Gastrocnemius medialis (tissue), 4 donors: ENCODE data around the gene KRT83. TPM values are rescaled to one million over a fixed set of nuclear protein-coding genes. Genes with fewer than 3 reads are reported as not detected.

Source experiments
- ATAC-seq, 2 donors: fragments of 150-250 bp; one replicate each; pipeline ENCODE4 v1.9.1; 2016
- DNase-seq, 2 donors: peaks; one replicate each; pipeline ENCODE4 v3.0.0-alpha.2; 2019
- H3K27ac ChIP-seq, 4 donors: fragments of 200-600 bp; sonication (generic); 1 replicate in 1 of 4; 2 replicates in 3 of 4; pipeline ENCODE4 v1.5.1; 2016 to 2018; ENCODE audit warnings: mild to moderate bottlenecking in 2 of 4, moderate library complexity in 1 of 4
- H3K27me3 ChIP-seq, 3 donors: fragments of 200-600 bp; sonication (generic) in 2 of 3; 1 replicate in 1 of 3; 2 replicates in 2 of 3; pipeline versions ENCODE4 v1.5.1 to v1.6.0; 2016 to 2019; ENCODE audit warnings: mild to moderate bottlenecking in 1 of 3, moderate library complexity in 1 of 3
- H3K36me3 ChIP-seq, 2 donors: fragments of 200-600 bp; sonication (generic) in 1 of 2; one replicate each; pipeline ENCODE4 v1.5.1; 2017 to 2018
- H3K4me1 ChIP-seq, 2 donors: fragments of 200-600 bp; sonication (generic) in 1 of 2; one replicate each; pipeline ENCODE4 v1.5.1; 2016 to 2017; ENCODE audit warnings: mild to moderate bottlenecking in 2 of 2
- H3K4me3 ChIP-seq, 4 donors: fragments of 200-600 bp; sonication (generic) in 3 of 4; 1 replicate in 1 of 4; 2 replicates in 3 of 4; pipeline ENCODE4 v1.5.1; 2016 to 2019; ENCODE audit warnings: mild to moderate bottlenecking in 2 of 4
- H3K9me3 ChIP-seq, 3 donors: fragments of 200-600 bp; sonication (generic) in 2 of 3; 1 replicate in 1 of 3; 2 replicates in 2 of 3; pipeline ENCODE4 v1.5.1; 2016 to 2019
- POLR2A ChIP-seq, 2 donors: fragments of 450-650 bp; IDR thresholded peaks; one replicate each; pipeline ENCODE4 v1.6.1; 2017; ENCODE audit warnings: antibody characterized with exemption in 2 of 2, mild to moderate bottlenecking in 2 of 2, moderate library complexity in 2 of 2
- in situ Hi-C, 4 donors: fragments of 200-750 bp; cut with MboI; loops; one replicate each; pipeline versions ENCODE4 v1.15.0 to v1.8.0; 2017; ENCODE audit warnings: low sequenced_read_pairs in 4 of 4
- intact Hi-C: fragments of 100-400 bp; cut with DNase I; formaldehyde crosslinking; loops from one replicate; pipeline ENCODE4 v1.15.1; 2023; ENCODE audit warnings: low total_unique reads
- total RNA-seq, 4 donors: library from RNA; depleted of rRNA; stranded (reverse); fragments of >200 nt; gene quantifications; one replicate each; pipeline versions ENCODE4 v1.1.0 to v1.2.3, GENCODE V29; 2016
- TF ChIP-seq, protein P1 (sequence below), 5 experiments: fragments of 450-650 bp in 3 of 5; fragments of 200-600 bp in 2 of 5; sonication (generic) in 2 of 5; IDR thresholded peaks in 4 of 5; conservative IDR thresholded peaks in 1 of 5; 1 replicate in 4 of 5; 2 replicates in 1 of 5; pipeline ENCODE4 v1.5.1; 2016 to 2019; ENCODE audit warnings: antibody characterized with exemption in 5 of 5, mild to moderate bottlenecking in 3 of 5, moderate library complexity in 3 of 5

Gene KRT83
- total RNA-seq, 4 donors from 2014 or later: 0.13 TPM; not detected in 3

GRCh38 chr12:52285851-52286530, 35.2 kb downstream of the KRT83 start:
- DNase-seq (no peak), ATAC-seq (no peak)
- Histone ChIP-seq H3K9me3 (no peaks in the 10 kb centered on the region), H3K27me3 (no peaks in the 10 kb centered on the region), H3K36me3 (no peaks in the 10 kb centered on the region), H3K27ac (no peak overlapping the region), H3K4me1 (peaks cover 2 to 5% of the 10 kb centered on the region in 2 donors), H3K4me3 (no peak overlapping the region)
- in situ Hi-C loops (no loop called here), intact Hi-C loops (no loop called here)
- TF ChIP-seq POLR2A (IDR thresholded peaks at IDR 0.05): no peak
- TF ChIP-seq, protein P1, sequence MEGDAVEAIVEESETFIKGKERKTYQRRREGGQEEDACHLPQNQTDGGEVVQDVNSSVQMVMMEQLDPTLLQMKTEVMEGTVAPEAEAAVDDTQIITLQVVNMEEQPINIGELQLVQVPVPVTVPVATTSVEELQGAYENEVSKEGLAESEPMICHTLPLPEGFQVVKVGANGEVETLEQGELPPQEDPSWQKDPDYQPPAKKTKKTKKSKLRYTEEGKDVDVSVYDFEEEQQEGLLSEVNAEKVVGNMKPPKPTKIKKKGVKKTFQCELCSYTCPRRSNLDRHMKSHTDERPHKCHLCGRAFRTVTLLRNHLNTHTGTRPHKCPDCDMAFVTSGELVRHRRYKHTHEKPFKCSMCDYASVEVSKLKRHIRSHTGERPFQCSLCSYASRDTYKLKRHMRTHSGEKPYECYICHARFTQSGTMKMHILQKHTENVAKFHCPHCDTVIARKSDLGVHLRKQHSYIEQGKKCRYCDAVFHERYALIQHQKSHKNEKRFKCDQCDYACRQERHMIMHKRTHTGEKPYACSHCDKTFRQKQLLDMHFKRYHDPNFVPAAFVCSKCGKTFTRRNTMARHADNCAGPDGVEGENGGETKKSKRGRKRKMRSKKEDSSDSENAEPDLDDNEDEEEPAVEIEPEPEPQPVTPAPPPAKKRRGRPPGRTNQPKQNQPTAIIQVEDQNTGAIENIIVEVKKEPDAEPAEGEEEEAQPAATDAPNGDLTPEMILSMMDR (IDR thresholded peaks at IDR 0.05 in 4 of 5, conservative IDR thresholded peaks at IDR 0.05 in 1 of 5): no peak

- no peak overlapping the region for H3K4me3 ChIP-seq
- no peak for TF ChIP-seq POLR2A (IDR thresholded peaks at IDR 0.05)
- TF ChIP-seq, protein P1 (IDR thresholded peaks at IDR 0.05 in 4 of 5, conservative IDR thresholded peaks at IDR 0.05 in 1 of 5): no peak
- no peaks in the 10 kb centered on the region for H3K36me3 ChIP-seq
- in situ Hi-C loops (no loop called here), intact Hi-C loops (no loop called here)
- H3K27me3 ChIP-seq: no peaks in the 10 kb centered on the region
- no peaks in the 10 kb centered on the region for H3K9me3 ChIP-seq
- DNase-seq (no peak), ATAC-seq (no peak)
- H3K4me1 ChIP-seq: peaks cover 6 to 9% of the 10 kb centered on the region in 2 donors
- no peak overlapping the region for H3K27ac ChIP-seq
Observed at GRCh38 chr12:52285172-52285745, 35.9 kb downstream of the KRT83 start.

DNA sequence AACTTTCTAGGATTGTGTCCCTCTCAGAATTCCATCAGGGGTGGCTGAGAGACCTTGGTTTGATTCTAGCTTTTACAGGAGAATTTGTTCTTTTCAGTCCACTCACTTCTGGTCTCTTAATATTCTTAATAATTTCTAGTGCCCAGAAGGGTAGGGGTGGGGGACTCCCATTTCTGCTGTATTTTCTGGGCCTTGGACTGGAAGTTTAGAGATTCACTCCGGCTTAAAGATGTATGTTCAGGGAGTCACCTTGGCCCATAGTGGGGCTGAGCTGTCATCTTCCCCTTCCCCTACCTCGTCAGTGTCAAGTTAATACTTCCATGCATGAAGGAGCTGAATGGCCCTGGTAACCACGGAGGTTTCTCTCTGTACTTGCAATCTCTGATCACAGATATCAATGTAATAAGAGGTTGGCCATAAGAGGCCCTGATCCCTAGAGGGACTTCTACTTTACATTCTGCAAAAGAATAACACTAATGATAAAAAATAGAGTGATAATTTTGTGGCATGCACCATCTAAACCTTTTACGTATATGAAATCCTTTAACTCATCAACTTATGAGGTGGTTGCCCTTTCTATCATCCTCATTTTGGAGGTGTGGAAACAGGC, 36.5 kb downstream of the KRT83 start:
- H3K36me3 ChIP-seq: no peaks in the 10 kb centered on the region
- H3K27me3 ChIP-seq: no peaks in the 10 kb centered on the region
- ATAC-seq (no peak), DNase-seq (no peak)
- no peaks in the 10 kb centered on the region for H3K9me3 ChIP-seq
- H3K4me3 ChIP-seq: no peak overlapping the region
- H3K27ac ChIP-seq: no peak overlapping the region
- intact Hi-C loops: loop anchor here (5.0 kb wide), 1 partner anchor 137 kb away; no protein-coding TSS in a partner anchor
- peaks cover 10% of the 10 kb centered on the region in 2 donors for H3K4me1 ChIP-seq
- in situ Hi-C loops: no loop called here
- no peak for TF ChIP-seq POLR2A (IDR thresholded peaks at IDR 0.05)
- TF ChIP-seq, protein P1 (IDR thresholded peaks at IDR 0.05 in 4 of 5, conservative IDR thresholded peaks at IDR 0.05 in 1 of 5): no peak

GRCh38 chr12:52280796-52281560, 40.2 kb downstream of the KRT83 start:
- no peak overlapping the region for H3K4me3 ChIP-seq
- in situ Hi-C loops: no loop called here
- H3K36me3 ChIP-seq: no peaks in the 10 kb centered on the region
- intact Hi-C loops: loop anchor here (1.0 to 5.0 kb wide), 4 partner anchors 26 to 134 kb away; no protein-coding TSS in a partner anchor
- no peaks in the 10 kb centered on the region for H3K9me3 ChIP-seq
- peaks cover 19 to 20% of the 10 kb centered on the region in 2 donors for H3K4me1 ChIP-seq
- DNase-seq (peak; percentile 18 to 68), ATAC-seq (peak; percentile 30 to 57)
- no peaks in the 10 kb centered on the region for H3K27me3 ChIP-seq
- H3K27ac ChIP-seq: peak overlapping the region; percentile 44 to 60 (median 56)
- no peak for TF ChIP-seq POLR2A (IDR thresholded peaks at IDR 0.05)
- TF ChIP-seq, protein P1 (IDR thresholded peaks at IDR 0.05 in 4 of 5, conservative IDR thresholded peaks at IDR 0.05 in 1 of 5): no peak
